ENCODE measurements around the gene RPA3.

DNA sequence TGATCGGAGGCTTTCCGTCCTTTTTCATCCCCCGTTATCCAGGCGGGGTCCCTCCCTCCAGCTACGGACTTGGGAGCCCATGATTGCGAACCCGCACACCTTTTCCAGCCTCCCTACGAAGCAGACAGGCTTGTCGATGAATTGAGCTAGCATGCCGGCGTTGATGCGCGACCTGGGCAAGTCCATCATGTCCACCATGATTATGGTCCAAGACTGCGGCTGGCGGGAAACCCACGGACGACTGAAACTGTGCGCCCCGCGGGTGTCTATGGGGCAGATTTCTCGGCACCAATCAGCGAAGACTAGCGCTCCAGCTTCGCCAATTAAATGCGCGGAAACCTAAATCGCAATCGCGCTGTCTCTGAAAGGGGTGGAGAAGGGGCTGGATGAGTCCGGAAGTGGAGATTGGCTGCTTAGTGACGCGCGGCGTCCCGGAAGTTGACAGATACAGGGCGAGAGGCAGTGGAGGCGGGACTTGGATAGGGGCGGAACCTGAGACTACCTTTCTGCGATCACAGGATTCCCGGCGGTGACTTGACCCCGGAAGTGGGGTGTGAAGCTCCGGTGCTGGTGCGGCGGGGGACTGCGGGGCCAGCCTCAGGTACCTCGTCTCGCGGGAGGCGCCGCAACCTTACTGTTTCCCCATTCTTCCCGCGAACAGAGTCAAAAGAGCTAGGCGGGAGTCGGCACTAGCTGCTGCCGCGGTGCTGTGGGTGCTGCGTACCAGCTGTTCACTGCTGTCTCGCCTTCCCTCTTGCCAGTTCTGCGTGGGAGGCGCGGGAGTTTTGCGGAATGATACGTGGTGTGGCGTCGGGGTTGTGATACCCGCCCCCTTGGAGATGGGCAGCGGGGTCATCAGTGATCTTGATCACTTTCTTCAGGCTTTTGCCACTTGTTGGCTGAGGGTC lies 77.9 kb downstream of the RPA3 start, which contains the start of gene UMAD1:
- TF ChIP-seq, protein P1, sequence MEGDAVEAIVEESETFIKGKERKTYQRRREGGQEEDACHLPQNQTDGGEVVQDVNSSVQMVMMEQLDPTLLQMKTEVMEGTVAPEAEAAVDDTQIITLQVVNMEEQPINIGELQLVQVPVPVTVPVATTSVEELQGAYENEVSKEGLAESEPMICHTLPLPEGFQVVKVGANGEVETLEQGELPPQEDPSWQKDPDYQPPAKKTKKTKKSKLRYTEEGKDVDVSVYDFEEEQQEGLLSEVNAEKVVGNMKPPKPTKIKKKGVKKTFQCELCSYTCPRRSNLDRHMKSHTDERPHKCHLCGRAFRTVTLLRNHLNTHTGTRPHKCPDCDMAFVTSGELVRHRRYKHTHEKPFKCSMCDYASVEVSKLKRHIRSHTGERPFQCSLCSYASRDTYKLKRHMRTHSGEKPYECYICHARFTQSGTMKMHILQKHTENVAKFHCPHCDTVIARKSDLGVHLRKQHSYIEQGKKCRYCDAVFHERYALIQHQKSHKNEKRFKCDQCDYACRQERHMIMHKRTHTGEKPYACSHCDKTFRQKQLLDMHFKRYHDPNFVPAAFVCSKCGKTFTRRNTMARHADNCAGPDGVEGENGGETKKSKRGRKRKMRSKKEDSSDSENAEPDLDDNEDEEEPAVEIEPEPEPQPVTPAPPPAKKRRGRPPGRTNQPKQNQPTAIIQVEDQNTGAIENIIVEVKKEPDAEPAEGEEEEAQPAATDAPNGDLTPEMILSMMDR (conservative IDR thresholded peaks at IDR 0.05; ENCODE audit: low read depth, low read length): no peak
- no peak for TF ChIP-seq EZH2phosphoT487 (IDR thresholded peaks at IDR 0.05; ENCODE audit: borderline replicate concordance, low read length)
- TF ChIP-seq EZH2 (IDR thresholded peaks at IDR 0.05; ENCODE audit: low read length, unreplicated experiment): no peak
